GM15510 (cell line): Measurements from ENCODE around the gene NPHP4.

Source experiments
- POLR2A ChIP-seq: IDR thresholded peaks from 3 replicates; pipeline ENCODE4 v1.6.1; 2011; ENCODE audit warnings: borderline replicate concordance; ENCODE audit not compliant: insufficient read length; ENCODE audit errors: extremely low read depth

Gene NPHP4

GRCh38 chr1:5905436-5905835 is 86.8 kb downstream of the NPHP4 start:
- no peak for TF ChIP-seq POLR2A

DNA sequence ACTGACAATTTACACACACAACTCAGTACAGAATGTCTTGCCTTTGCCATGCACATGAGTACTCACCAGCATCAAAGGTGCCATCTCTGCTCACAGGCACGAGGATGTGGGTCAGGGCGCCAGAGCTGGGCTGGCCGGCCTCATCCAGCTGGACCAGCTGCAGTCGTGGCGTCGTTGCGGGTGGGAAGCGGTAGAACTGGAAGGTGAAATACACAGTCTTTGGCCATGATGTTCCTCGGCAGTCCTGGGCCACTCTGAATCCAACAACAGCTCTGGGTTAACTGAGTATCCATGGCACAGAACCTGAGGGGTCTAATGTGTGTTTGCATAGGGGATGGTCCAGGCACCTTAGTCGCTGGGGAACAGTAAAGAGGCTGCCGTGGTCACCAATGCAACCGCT is 87.7 kb downstream of the NPHP4 start:
- no peak for TF ChIP-seq POLR2A

- TF ChIP-seq POLR2A, result no peak
Observed at GRCh38 chr1:5903680-5904079, 88.5 kb downstream of the NPHP4 start.

DNA sequence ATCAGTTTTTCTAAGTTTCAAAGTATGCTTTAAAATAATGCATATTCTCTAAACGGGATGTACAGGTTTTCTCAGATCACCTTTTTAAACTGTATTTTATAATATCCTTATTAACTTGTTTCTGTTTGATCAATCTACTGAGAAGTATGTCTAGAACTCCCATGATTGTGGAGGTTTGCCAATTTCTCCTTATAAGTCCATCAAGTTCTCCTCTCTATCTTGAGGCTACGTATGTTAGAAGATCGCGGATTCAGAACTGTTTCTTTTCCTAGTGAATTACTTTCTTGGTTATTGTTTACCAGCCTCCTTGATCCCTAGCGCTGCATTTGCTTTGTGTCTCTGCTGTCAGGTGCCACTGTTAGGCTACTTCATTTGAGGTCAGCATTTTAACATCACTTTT is 89.2 kb downstream of the NPHP4 start:
- no peak for TF ChIP-seq POLR2A

- TF ChIP-seq POLR2A, result no peak
Observed at GRCh38 chr1:5901841-5902240, 90.4 kb downstream of the NPHP4 start.

GRCh38 chr1:5901150-5901549 is 91.1 kb downstream of the NPHP4 start:
- no peak for TF ChIP-seq POLR2A

DNA sequence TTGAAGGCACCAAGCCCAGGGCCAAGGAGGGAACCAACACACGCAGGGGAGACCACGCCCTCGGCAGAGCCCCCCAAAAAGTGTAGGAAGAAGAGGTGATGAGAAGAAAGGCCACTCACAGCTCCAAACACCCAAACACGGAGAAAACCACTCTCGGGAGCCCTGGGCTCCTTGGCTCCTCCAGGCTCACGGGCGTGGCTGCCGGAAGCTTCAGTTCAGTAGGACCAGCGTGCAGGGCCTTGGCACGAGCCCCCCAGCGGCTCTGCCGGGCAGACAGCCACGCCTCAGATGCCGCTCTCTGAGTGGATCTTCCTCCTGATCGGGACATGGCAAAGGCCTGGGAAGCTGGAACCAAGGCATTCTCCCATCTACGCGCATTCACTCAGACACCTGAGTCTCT is 94.0 kb downstream of the NPHP4 start:
- TF ChIP-seq POLR2A, result no peak

- no peak for TF ChIP-seq POLR2A
Observed at GRCh38 chr1:5896706-5897660, 95.2 kb downstream of the NPHP4 start.

DNA sequence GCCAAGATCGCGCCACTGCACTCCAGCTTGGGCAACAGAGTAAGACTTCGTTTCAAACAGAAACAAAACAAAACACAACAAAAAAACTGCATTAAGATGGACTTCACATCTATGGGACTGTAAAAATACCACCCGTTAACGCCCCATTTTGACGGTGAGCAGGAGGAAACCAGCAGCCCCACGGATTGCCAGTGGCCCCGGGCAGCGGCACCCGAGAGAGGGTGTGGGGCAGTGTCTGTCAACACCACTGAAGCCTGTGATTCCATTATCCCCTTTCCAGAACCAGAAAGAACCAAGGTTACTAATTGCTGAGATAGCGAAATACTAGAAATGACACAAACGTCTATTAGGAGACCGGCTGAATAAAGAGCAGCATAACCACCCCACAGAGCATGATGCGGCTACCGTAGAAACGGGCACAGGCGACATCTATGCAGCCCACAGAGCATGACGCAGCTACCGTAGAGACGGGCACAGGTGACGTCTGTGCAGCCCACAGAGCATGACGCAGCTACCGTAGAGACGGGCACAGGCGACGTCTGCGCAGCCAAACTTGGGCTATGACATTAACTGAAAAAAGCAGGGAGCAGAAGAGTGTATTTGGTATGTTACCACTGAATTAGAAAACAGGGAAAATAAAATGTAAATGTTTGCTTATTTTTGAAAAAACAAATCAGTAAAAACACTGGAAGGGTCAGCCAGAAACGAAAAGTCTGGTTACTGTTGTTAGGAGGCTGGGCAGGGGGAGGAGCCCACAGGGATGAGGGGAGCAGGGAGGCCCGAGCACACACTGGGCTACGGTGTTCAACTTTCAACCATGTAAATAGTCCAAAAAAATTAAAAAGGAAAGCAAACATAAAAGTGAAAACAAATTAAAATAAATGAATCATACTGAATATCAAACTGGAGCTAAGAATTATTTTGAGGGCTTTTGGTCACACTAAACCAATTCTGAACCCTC is 96.5 kb downstream of the NPHP4 start:
- TF ChIP-seq POLR2A, result no peak

DNA sequence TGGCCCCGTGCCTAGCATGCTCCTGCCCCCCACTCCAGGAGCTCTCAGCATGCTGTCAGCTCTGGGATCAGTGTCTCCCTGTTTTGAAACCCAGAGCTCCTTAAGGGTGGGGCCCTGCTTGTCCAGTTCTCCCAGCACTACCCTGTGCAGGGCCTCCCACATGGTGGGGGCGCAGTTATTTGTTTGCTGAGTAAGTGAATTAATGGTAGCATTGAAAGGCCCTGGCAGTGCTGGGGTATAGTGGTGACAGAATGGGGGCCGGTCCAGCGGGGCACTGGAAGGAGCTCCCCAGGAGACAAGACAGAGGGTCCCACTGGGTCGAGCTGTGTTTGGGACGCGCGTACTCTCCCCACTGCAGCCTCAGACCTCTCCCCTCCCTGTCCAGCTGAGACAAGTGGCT is 99.9 kb downstream of the NPHP4 start:
- TF ChIP-seq POLR2A, result no peak

GRCh38 chr1:5891736-5892135 is 100.5 kb downstream of the NPHP4 start:
- no peak for TF ChIP-seq POLR2A

DNA sequence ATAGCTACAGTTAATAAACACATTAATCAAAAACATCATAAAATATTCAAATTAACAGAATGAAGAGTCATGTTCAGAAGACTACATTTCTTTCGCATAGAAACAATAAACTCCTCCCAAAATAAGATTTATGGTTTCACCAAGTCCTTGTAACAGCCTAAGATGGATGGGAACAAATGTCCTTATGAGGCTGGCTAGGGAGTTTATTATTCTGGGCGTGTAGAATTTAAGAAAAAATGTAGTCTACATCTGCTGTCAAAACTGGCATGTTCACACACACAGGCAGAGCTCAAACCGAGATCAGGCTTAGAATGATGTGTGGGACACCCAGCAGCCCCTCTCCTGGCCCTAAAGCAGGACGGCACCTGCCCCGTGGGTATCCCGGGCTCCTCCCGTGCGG is 101.1 kb downstream of the NPHP4 start:
- TF ChIP-seq POLR2A, result no peak

DNA sequence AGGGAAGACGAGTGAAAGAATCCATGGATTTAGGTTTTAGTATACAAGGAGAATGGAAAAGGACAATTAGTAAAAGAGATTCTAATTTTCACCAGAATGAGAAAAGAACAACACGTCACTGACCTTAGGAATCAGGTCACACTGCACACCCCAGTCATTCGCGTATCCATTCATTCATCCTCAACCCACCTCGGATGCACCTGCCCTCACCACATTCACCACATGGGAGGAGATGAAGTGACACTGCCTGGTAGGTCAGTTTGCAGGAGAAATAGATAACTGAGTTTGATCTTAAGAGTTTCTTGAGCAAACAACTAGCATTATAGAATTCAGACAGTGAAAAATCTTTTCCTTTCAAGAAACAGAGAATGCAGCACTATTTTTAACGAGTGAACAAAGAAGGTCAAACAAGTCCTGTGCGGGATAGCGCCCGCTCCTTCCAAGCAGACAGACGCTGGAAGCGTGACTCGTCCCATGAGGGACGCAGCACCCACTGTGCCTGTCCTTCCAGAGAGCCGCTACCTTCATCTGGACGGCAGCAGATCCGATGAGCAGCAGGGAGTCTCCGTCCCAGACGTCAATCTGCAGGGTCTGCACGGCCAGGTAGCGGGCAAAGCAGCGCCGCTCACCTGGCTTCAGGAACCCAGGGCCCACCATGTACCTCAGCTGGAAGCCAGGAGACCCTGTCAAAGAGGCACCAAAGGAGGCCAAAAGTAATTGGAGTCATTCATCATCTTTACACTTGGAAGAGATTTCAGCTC is 101.7 kb downstream of the NPHP4 start:
- TF ChIP-seq POLR2A, result no peak

- no peak for TF ChIP-seq POLR2A
Observed at GRCh38 chr1:5889901-5890300, 102.3 kb downstream of the NPHP4 start.

DNA sequence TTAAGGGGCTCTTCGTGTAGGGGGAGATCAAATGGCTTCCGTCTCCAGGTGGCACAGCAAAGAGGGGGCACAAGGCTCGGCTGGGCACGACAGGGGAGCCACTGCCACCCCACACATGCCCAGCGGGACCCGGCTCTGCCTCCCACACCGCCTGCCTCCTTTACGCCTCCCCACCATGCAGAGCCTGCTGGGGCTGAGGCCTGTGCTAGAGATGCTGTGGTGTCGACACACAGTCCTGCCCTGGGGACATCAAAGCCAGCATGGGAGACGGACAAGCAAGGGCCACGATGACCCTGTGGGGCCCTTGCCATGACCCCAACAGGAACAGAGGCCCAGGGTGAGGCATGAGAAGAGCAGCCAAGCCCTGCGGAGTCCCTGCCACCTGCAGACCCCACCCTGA is 102.8 kb downstream of the NPHP4 start:
- TF ChIP-seq POLR2A, result no peak

DNA sequence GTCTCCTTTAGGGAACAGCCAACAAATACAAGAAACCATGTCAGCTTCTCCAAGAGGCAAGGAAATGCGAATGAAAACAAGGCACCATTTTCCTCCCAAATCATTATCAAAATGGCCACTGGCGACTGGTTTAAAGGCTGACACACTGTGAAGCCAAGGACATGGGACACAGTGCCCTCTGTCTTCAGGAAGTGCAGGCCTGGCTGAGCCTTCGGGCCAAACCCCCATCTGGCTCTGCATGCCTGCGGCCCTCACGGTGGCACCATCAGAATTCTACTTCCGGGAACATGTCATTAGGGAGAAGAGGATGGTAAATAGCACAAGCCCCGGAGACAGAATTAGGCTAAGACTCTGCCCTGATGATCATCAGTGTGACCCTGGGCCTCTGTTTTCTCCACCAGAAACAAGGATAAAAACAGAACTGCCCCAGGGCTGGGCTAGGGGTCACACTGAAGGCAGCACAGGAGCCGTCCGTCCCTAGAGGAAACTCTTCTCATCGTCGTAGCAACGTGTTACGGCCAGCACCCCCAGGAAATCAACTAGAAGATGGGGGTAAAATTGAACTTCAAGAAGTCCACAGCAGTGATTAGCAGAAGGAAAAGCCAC is 103.5 kb downstream of the NPHP4 start:
- no peak for TF ChIP-seq POLR2A
